ENCODE data around the gene NELL1.

DNA sequence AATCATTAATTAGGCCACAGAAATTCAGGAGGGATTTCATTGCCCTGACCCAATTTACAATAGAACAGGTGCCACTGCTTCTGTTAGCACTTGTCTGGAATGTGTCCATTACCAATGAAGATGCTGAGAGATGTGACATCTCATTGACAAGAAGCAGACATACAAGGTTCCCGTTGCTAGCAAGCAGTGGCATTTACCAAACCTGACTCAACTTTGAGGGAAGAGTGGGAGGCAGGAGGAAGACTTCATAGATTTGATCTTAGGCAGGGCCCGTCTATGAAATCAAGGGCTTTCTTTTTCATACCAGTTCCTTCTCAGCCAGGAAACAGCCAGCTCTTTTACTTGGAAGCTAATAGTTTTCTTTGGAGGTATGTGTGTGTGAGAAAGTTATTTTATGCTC is 280.2 kb downstream of the NELL1 start:
- TF ChIP-seq, protein P1, sequence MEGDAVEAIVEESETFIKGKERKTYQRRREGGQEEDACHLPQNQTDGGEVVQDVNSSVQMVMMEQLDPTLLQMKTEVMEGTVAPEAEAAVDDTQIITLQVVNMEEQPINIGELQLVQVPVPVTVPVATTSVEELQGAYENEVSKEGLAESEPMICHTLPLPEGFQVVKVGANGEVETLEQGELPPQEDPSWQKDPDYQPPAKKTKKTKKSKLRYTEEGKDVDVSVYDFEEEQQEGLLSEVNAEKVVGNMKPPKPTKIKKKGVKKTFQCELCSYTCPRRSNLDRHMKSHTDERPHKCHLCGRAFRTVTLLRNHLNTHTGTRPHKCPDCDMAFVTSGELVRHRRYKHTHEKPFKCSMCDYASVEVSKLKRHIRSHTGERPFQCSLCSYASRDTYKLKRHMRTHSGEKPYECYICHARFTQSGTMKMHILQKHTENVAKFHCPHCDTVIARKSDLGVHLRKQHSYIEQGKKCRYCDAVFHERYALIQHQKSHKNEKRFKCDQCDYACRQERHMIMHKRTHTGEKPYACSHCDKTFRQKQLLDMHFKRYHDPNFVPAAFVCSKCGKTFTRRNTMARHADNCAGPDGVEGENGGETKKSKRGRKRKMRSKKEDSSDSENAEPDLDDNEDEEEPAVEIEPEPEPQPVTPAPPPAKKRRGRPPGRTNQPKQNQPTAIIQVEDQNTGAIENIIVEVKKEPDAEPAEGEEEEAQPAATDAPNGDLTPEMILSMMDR (IDR thresholded peaks at IDR 0.05; ENCODE audit: poor library complexity): no peak
- TF ChIP-seq EZH2 (IDR thresholded peaks at IDR 0.05; ENCODE audit: borderline replicate concordance) (no peak), EZH2phosphoT487 (IDR thresholded peaks at IDR 0.05; ENCODE audit: low read depth, severe bottlenecking, unreplicated experiment) (no peak)

Data from hepatocyte (in vitro differentiated cells).